A172 (cell line): ENCODE results near the gene OTOG. TPM values are rescaled to one million over a fixed set of nuclear protein-coding genes. Genes with fewer than 3 reads are reported as not detected.
A peak's percentile ranks its signal among the peaks of the same experiment; 100 is the strongest.

Experiments used
- DNase-seq: peaks from one replicate; pipeline ENCODE4 v3.0.0-alpha.2; 2015; ENCODE audit warnings: low spot score
- total RNA-seq: library from RNA; depleted of rRNA; stranded (reverse); fragments of >200 nt; shearing (Covaris generic); gene quantifications from 2 replicates; pipeline ENCODE4 v1.2.3, GENCODE V29; 2014; rRNA removed

The OTOG gene, protein sequence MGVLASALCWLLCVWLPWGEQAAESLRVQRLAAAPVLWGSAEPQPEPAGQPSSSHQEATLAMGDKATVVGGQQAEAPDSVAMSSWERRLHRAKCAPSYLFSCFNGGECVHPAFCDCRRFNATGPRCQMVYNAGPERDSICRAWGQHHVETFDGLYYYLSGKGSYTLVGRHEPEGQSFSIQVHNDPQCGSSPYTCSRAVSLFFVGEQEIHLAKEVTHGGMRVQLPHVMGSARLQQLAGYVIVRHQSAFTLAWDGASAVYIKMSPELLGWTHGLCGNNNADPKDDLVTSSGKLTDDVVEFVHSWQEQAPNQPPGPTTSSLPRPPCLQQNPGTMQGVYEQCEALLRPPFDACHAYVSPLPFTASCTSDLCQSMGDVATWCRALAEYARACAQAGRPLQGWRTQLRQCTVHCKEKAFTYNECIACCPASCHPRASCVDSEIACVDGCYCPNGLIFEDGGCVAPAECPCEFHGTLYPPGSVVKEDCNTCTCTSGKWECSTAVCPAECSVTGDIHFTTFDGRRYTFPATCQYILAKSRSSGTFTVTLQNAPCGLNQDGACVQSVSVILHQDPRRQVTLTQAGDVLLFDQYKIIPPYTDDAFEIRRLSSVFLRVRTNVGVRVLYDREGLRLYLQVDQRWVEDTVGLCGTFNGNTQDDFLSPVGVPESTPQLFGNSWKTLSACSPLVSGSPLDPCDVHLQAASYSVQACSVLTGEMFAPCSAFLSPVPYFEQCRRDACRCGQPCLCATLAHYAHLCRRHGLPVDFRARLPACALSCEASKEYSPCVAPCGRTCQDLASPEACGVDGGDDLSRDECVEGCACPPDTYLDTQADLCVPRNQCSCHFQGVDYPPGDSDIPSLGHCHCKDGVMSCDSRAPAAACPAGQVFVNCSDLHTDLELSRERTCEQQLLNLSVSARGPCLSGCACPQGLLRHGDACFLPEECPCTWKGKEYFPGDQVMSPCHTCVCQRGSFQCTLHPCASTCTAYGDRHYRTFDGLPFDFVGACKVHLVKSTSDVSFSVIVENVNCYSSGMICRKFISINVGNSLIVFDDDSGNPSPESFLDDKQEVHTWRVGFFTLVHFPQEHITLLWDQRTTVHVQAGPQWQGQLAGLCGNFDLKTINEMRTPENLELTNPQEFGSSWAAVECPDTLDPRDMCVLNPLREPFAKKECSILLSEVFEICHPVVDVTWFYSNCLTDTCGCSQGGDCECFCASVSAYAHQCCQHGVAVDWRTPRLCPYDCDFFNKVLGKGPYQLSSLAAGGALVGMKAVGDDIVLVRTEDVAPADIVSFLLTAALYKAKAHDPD (N-terminal part only)
- not detected in 2 replicates for total RNA-seq

DNA sequence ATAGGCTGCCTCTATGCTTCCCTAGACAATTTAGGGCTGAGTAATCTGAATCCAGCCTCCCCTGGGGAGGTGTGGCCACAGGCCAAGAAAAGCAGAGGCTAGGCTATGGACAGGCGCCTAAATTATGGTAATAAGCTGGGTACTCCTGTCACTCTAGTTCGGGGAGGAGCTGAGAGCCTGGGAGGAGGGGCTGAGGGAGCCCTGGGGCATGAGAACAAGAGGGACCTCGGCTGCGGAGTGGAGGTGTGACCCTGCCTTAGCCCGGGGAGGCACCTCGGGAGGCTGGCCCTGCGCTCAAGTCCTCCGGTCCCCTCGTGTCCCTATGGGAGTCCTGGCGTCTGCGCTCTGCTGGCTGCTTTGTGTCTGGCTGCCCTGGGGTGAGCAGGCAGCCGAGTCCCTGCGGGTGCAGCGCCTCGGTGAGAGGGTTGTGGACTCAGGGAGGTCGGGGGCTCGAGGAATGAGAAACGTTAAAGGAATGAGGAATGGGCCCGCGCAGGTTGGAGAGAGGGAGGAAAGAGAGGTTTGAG is at the start of gene OTOG:
OTOG (plus strand) TSS at position 209 of the 527 bp plus-strand sequence; CDS start at position 323, 114 bp downstream.
- DNase-seq = no peak

DNA sequence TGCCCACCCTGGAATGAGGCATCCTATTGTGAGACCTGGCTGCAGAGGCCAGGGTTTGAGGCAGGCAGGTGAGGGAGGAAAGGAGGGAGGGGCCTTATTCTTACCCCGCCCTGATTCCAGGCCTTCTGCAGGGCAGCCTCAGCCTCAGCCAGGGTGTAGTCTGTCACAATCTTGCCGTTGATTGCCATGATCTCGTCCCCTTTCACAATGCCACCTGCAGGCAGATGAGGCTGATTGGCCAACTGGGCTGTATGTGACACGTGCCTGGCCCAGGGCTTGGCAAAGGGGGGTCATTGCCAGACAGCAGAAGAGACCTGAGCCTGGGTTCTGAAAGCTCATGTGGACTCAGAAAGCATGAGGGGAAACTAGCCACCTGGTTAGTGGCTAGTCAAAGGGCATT is 49.0 kb upstream of the OTOG start:
- DNase-seq = no peak

DNA sequence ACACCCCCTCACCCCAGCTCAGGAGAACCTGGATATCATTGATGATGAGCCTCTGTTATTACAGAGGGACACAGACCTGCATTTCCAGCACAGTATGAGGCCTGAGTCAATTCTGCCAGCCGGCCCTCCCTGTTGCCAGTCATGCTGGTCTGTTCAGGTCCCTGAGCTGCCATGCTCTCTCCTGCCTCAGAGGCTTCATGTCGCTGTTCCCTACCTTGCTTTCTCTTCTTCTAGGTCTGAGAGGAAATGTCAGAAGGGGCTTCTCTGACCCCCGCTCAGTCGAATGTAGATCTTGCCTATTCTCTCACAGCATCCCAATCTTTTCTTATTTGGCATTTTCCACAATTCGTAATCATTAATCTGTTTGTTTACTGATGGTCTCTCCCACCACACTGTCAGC is 48.6 kb upstream of the OTOG start:
- DNase-seq = no peak

GRCh38 chr11:17500673-17501072 is 46.4 kb upstream of the OTOG start:
- no peak for DNase-seq

DNA sequence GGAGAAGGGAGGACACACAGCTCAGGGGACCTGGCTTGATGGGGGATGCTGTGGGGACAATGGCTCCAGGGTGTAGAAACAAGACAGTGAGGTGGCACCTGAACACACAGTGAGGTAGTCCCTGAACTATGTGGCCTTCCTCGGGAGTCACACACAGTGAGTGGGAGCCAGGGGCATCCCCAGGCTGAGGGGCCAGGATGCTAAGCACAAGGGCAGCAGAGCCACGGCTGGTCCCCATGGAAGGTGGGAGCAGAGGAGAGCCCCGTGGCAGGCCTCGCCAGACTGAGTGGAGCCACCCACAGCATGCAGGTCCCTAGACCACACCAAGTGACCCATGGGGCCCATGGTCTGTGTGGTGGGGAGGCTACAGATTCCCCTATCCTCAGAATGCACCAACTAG is 44.4 kb upstream of the OTOG start:
- no peak for DNase-seq

- peak; percentile 69 for DNase-seq
These were observed 42.5 kb upstream of the OTOG start for GRCh38 chr11:17504330-17505107.

DNA sequence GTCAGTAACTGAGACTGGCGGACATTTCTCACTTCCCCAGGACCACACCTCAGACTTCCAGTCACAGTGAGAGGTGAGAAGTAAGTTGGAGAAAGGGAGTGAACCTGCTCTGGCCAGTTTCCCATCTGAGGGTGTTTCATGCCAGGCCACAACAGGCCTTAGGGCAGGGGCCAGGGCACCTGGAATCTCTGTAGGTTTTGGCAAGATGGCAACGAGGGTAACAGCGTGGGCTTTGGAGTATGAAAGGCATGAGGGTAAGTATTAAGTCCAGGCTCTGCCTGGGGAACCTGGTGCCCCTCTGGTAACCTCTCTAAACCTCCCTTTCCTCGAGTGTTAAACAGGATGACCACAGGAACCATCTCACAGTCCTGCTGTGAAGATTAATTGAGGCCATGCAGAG is 41.9 kb upstream of the OTOG start:
- no peak for DNase-seq

- no peak for DNase-seq
These were observed 40.7 kb upstream of the OTOG start for GRCh38 chr11:17506314-17506713.

DNA sequence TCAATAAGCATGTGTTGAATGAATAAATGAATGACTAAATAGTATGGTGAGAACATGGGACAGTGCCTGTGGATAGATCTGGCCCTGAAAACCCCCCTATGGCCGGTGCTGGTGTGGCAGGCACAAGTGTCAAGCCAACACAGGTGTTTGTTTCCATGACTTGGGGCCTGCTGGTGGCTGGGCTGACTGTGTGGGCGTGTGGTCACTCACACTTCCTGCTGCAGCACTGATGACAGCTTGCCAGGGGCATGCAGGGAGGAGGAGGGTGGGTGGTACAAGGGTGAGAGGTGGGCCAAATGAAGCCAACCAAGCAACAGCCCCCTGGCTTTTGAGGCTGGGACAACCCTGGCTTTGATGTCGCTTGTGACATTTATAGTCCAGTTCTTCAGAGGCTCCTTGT is 40.1 kb upstream of the OTOG start:
- DNase-seq = no peak

DNA sequence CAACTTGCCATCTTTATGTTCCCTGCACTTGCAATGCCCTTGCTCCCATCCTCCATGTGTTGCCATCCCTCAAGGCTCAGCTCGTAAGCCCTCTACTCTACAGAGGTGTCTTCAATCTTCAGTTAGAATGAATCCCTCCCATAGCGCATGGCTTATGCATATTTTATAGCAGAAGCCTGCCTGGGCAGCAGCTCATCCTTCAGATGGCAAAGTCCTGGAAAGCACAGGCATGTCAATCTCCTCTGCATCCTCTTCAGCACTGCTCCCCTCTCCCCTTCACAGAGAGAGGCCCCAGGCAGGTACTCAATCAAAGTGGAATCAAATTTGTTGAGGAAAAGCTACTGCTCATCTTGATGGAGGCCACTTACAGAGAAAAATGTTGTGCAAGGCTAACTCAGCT is 39.3 kb upstream of the OTOG start:
- no peak for DNase-seq

GRCh38 chr11:17508306-17508705 is 38.8 kb upstream of the OTOG start:
- peak; percentile 14 for DNase-seq

DNA sequence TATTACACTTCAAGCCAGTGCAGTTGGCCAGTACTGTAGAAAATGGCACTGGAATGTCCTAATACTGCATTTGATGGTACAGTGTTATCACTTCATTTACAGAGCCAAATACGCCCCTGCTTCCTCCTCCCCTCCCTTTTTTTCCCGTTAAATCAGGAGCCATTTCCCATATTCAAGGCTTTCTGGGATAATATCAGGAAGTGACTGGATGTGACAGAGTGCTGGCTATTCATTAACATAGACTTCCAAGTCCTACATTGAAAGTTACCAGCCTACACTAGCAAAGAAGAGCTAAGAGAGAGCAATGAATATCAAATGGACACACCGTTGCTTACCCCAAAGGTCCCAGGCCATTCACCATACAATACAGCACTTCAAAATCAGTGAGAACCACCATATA is 38.3 kb upstream of the OTOG start:
- no peak for DNase-seq

- no peak for DNase-seq
These were observed 36.4 kb upstream of the OTOG start for GRCh38 chr11:17510507-17511206.

- DNase-seq = no peak
These were observed 35.5 kb upstream of the OTOG start for GRCh38 chr11:17511571-17511970.

DNA sequence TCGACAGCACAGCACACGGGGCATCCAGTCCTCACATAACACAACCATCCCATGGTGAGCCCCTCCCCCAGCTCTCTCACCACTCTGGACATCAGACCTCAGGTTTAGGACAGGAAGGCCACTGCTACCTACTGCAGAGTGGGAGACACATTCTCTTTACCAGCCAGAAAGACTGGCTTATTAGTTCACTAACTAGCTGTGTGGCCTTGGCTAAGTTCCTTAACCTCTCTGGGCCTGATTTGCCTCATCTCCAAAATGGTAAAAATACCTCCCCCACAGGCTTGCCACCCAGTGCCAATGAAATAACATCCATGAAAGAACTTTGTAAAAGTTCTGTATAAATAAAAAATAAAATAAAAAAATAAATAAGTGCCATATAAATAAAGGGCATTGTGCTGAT is 35.0 kb upstream of the OTOG start:
- no peak for DNase-seq

DNA sequence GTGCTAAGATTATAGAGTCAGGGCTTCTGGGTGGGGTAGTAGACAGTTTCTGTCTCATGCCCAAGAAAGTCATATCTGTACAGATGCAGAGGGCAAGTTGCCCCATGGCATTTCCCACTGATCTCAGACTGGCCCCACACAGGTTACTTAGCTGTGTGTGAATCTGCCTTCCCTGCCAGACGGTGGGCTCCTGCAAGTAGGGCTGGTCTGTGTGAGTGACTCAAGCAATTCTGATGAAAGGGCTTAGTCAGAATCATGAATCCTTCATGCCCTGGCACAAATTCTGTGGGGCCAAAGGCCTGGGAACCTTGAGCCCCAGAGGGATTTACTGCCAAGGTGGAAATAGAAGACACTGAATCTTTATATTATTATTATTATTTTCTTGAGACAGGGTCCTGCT is 33.2 kb upstream of the OTOG start:
- no peak for DNase-seq

DNA sequence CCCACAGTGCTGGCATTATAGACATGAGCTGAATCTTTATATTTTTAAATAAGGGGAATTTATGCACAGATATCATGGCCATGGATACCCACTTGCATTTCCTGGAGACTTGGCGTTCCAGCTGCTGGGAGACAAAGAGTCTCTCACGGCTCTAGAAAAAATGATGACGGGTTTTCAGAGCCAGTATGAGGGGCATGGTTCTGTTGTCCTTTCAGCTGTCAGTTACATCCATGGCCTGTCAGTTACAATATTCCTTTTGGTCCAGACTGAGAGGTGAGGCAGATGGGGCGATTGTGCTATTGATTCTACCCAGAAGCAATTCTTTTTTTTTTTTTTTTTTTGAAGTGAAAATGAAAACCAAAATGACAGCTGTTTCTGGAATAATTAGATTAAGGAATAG is 32.6 kb upstream of the OTOG start:
- no peak for DNase-seq

- no peak for DNase-seq
These were observed 31.4 kb upstream of the OTOG start for GRCh38 chr11:17515443-17516176.

GRCh38 chr11:17516551-17517150 is 30.4 kb upstream of the OTOG start:
- DNase-seq = no peak
